Measurements from ENCODE around the gene GALNT7.
A peak's percentile ranks its signal among the peaks of the same experiment; 100 is the strongest.

Gene GALNT7

GRCh38 chr4:173334891-173335752 is 166.5 kb downstream of the GALNT7 start:
- DNase-seq (ENCODE audit: low read depth, low spot score): peak; percentile 97

GRCh38 chr4:173337463-173337862 is 168.9 kb downstream of the GALNT7 start:
- DNase-seq (ENCODE audit: low read depth, low spot score): no peak

GRCh38 chr4:173343832-173344397 is 175.3 kb downstream of the GALNT7 start:
- DNase-seq (ENCODE audit: low read depth, low spot score): peak; percentile 30

GRCh38 chr4:173345648-173346047 is 177.0 kb downstream of the GALNT7 start:
- no peak for DNase-seq (ENCODE audit: low read depth, low spot score)

- DNase-seq (ENCODE audit: low read depth, low spot score): no peak
Measured at GRCh38 chr4:173346074-173346473, 177.5 kb downstream of the GALNT7 start.

DNA sequence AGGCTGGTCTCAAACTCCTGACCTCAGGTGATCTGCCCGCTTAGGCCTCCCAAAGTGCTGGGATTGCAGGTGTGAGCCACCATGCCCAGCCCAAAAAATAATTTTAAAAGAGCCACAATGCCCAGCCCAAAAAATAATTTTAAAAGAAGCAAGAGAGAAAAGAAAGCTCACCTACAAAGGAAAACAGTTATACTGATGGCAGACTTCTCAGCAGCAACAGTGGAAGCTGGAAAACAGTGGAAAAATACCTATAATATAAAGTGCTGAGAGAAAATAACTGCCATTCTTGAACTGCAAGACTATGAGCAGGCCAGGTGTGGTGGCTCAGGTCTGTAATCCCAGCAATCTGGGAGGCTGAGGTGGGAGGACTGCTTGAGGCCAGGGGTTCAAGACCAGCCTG is 178.9 kb downstream of the GALNT7 start:
- DNase-seq (ENCODE audit: low read depth, low spot score): no peak

DNA sequence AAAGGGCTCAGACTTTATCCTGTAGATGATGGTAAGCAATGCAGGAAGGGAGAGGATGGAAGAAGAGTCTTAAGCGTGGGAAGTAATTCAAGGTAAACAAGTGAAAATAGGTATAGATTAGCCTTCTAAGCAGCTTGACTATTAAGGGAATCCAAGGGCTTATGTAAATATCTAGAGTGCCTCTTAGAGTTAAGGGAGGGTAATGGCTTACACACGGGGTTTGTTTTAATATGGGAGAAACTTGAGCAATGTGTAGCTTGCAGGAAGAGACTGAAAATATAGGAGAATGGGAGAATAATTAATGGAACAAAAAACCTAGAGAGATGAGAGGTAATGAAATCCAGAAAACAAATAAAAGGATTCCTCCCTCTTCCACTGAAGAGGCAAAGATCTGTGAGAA is 189.3 kb downstream of the GALNT7 start:
- DNase-seq (ENCODE audit: low read depth, low spot score): no peak

- DNase-seq (ENCODE audit: low read depth, low spot score): no peak
Measured at GRCh38 chr4:173360587-173361221, 192.1 kb downstream of the GALNT7 start.

DNA sequence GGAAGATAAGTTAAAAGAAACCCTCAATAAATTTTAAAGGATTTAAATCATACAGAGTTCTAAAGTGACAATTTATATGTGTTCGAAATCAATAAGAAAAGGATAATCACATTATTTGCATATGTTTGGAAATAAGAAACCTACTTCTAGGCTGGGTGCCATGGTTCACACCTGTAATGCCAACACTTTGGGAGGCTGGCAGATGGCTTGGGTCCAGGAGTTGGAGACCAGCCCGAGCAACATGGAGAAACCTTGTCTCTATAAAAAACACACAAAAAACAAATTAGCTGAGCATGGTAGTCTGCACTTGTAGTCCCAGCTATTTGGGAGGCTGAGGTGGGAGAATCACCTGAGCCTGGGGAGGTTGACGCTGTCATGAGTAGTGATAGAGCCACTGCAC is 194.1 kb downstream of the GALNT7 start:
- DNase-seq (ENCODE audit: low read depth, low spot score): no peak

DNA sequence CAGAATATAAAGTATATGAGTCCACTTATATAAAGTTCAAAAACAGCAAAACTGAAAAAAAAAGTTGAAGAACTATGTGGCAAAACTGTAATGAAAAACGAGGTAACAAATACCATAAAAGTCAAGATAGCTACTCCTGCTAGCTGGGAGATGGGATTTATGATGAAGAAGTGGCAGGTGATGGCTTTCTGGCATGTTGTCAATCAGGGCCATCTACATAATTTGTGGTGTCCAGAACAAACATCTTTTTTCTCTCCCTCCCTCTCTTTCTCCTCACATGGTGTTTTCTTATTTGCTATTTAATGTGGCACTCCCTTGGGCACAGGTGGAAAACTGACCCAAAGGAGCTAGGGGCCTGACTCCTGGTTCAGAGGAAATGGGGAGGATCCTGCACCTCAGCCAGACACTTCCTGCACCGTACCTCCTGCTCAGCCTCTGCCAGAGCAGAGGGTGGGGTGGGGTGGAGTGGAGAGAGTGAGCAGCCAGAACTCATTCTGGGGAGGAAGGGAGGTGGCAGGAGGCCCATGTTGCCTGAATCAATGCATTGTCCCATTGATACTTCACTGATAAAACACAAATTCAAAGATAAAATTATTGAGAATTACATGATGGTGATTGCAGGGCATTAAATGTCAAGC is 196.9 kb downstream of the GALNT7 start:
- no peak for DNase-seq (ENCODE audit: low read depth, low spot score)

GRCh38 chr4:173367285-173367684 is 198.7 kb downstream of the GALNT7 start:
- DNase-seq (ENCODE audit: low read depth, low spot score): no peak

- no peak for DNase-seq (ENCODE audit: low read depth, low spot score)
Measured at GRCh38 chr4:173367946-173368345, 199.3 kb downstream of the GALNT7 start.

DNA sequence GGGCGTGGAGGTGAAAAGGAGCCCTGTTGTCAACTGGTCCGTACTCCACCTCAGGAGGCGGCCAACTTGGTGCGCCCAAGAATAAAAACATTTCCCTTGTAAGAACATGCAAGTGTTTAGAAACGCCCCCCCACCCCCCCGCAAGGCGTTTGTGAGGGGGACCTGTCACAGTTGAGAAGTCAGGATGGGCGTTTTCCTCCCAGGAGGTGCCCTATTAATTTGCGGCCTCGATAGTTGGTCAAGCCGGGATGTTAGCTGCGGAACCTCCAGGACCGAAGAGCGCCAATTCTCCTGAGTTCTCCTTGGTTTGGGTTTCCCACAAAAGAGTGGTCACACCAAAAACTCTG is 201.5 kb downstream of the GALNT7 start:
- no peak for DNase-seq (ENCODE audit: low read depth, low spot score)

DNA sequence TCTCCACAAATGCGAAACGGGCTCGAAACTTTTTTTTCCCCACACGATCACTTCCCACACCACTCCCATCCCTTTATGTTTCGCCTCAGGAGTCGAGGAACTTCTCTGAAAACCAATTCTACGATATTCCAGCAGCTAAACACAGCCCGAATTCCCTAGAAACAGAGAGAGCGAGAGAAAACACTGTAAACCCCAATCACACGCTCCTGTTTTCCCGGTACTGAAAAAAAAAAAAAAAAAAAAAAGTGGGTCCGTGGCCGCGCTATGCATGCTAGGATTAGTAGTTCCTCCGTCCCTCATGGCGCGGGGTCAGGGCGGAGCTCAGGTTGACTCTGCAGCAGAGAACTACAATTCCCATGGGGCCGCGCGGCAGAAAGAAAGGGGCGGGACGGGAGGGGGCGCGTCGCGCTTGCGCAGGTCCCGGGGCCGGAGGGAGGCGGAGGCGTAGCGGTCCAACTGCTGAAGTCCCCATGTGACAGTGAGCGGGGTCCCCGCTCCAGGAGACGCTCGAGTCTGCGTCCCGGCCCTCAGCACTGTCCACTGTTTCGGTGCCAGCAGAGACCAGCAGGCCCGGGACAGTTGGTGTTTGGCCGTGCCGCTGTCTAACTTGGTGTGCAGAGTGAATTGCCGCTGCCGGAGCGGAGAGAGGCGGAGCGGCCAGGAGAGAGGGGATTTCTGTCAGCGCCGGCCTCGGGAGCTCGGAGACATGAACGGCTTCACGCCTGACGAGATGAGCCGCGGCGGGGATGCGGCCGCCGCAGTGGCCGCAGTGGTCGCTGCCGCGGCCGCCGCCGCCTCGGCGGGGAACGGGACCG is 202.1 kb downstream of the GALNT7 start, which contains the start of gene SAP30:
SAP30 (plus strand) TSS at position 478 of the 815 bp plus-strand sequence; CDS start at position 707, 229 bp downstream.
- peak; percentile 98 for DNase-seq (ENCODE audit: low read depth, low spot score)

- DNase-seq (ENCODE audit: low read depth, low spot score): peak; percentile 87
Measured at GRCh38 chr4:173371292-173372192, 202.9 kb downstream of the GALNT7 start.
